Endodermal cell (in vitro differentiated cells): ENCODE results near the gene NASP. TPM values are rescaled to one million over a fixed set of nuclear protein-coding genes. Genes with fewer than 3 reads are reported as not detected.

Source experiments
- DNase-seq: peaks from one replicate; pipeline ENCODE4 v3.0.0-alpha.2; 2017
- H3K27ac ChIP-seq: 2 replicates; pipeline ENCODE4 v1.5.1; 2013; ENCODE audit warnings: mild to moderate bottlenecking, low read depth, low read length, moderate library complexity
- H3K27me3 ChIP-seq: 2 replicates; pipeline ENCODE4 v1.6.1; 2013; ENCODE audit warnings: mild to moderate bottlenecking, low read length, moderate library complexity; ENCODE audit not compliant: insufficient read depth, control insufficient read depth, poor library complexity, severe bottlenecking
- H3K36me3 ChIP-seq: 2 replicates; pipeline ENCODE4 v1.7.0; 2013; ENCODE audit warnings: mild to moderate bottlenecking, low read length, moderate library complexity; ENCODE audit not compliant: control insufficient read depth, insufficient read depth
- H3K4me1 ChIP-seq: one replicate; pipeline ENCODE4 v1.7.0; 2013; ENCODE audit warnings: low read length; ENCODE audit not compliant: control insufficient read depth, insufficient read depth
- H3K4me3 ChIP-seq: 2 replicates; pipeline ENCODE4 v1.5.1; 2013; ENCODE audit warnings: mild to moderate bottlenecking, low read length, moderate library complexity
- H3K9ac ChIP-seq: 2 replicates; pipeline ENCODE4 v1.6.1; 2013; ENCODE audit warnings: mild to moderate bottlenecking, low read length, moderate library complexity; ENCODE audit not compliant: poor library complexity, severe bottlenecking; ENCODE audit errors: extremely low read depth
- H3K9me3 ChIP-seq: 2 replicates; pipeline ENCODE4 v1.6.1; 2013; ENCODE audit warnings: mild to moderate bottlenecking, low read length, moderate library complexity; ENCODE audit not compliant: control insufficient read depth
- H3K27ac Mint-ChIP-seq: 2 replicates; pipeline ENCODE4 v1.8.0; 2020; ENCODE audit warnings: mixed read lengths
- H3K27me3 Mint-ChIP-seq: 2 replicates; pipeline ENCODE4 v1.8.0; 2021; ENCODE audit warnings: mild to moderate bottlenecking, mixed read lengths; ENCODE audit not compliant: insufficient read depth
- H3K36me3 Mint-ChIP-seq: 2 replicates; pipeline ENCODE4 v1.8.0; 2020; ENCODE audit warnings: low read depth, mixed read lengths
- H3K4me1 Mint-ChIP-seq: 2 replicates; pipeline ENCODE4 v1.8.0; 2020; ENCODE audit warnings: mixed read lengths
- H3K4me3 Mint-ChIP-seq: 2 replicates; pipeline ENCODE4 v1.8.0; 2020; ENCODE audit warnings: mild to moderate bottlenecking, moderate library complexity, mixed read lengths
- H3K9me3 Mint-ChIP-seq: 2 replicates; pipeline ENCODE4 v1.8.0; 2020; ENCODE audit warnings: mild to moderate bottlenecking, mixed read lengths
- CTCF ChIP-seq: fragments of 200-600 bp; sonication (generic); conservative IDR thresholded peaks from 2 replicates; pipeline ENCODE4 v1.5.0; 2021; ENCODE audit warnings: antibody characterized with exemption, mild to moderate bottlenecking
- WGBS, 2 experiments: methylation state at CpG; one replicate each; pipeline versions ENCODE4 v1.1.5 to v1.1.7; 2013; ENCODE audit warnings: missing lambda C conversion rate in 2 of 2, mixed read lengths in 1 of 2; ENCODE audit not compliant: insufficient coverage in 1 of 2, insufficient read length in 1 of 2; 5-methylcytosine and 5-hydroxymethylcytosine counted together
- total RNA-seq, 2 donors: library from RNA; stranded (reverse); fragmentation: NEBNext Ultra II Directional in 1 of 2; extraction: Animal tissue kit (Norgen Biotek cat#: 25700) in 1 of 2; gene quantifications; 2 replicates in 1 of 2; 3 replicates in 1 of 2; pipeline ENCODE4 v1.2.1, GENCODE V29; 2021

The NASP gene
- total RNA-seq, 2 donors from 2014 or later, result 368 to 385 TPM

GRCh38 chr1:45607404-45608074 lies 23.7 kb downstream of the NASP start:
- no peak overlapping the region for H3K27ac ChIP-seq
- H3K4me3 ChIP-seq, result no peak overlapping the region
- TF ChIP-seq CTCF, result no peak
- no peaks in the 10 kb centered on the region for H3K4me1 ChIP-seq
- Mint-ChIP-seq H3K36me3 (peaks cover 73% of the 10 kb centered on the region), H3K27ac (no peak overlapping the region), H3K9me3 (no peaks in the 10 kb centered on the region), H3K4me3 (no peak overlapping the region), H3K27me3 (no peaks in the 10 kb centered on the region), H3K4me1 (no peaks in the 10 kb centered on the region)
- peak; percentile 43 for DNase-seq
- H3K27me3 ChIP-seq, result no peaks in the 10 kb centered on the region
- H3K36me3 ChIP-seq, result peaks cover 92% of the 10 kb centered on the region
- WGBS, 2 experiments, result 83% methylated on average over 6 of the region's 6 CpGs
- H3K9ac ChIP-seq, result no peak overlapping the region
- no peaks in the 10 kb centered on the region for H3K9me3 ChIP-seq

- no peak overlapping the region for H3K4me3 ChIP-seq
- Mint-ChIP-seq H3K27me3 (no peaks in the 10 kb centered on the region), H3K4me3 (no peak overlapping the region), H3K4me1 (no peaks in the 10 kb centered on the region), H3K9me3 (no peaks in the 10 kb centered on the region), H3K27ac (no peak overlapping the region), H3K36me3 (peaks cover 78% of the 10 kb centered on the region)
- DNase-seq, result peak; percentile 21
- peaks cover 92% of the 10 kb centered on the region for H3K36me3 ChIP-seq
- WGBS, 2 experiments, result 95 to 97% methylated on average over 3 to 5 of the region's 5 CpGs
- H3K27me3 ChIP-seq, result no peaks in the 10 kb centered on the region
- TF ChIP-seq CTCF, result no peak
- no peak overlapping the region for H3K9ac ChIP-seq
- no peaks in the 10 kb centered on the region for H3K9me3 ChIP-seq
- H3K4me1 ChIP-seq, result no peaks in the 10 kb centered on the region
- H3K27ac ChIP-seq, result no peak overlapping the region
Observed at GRCh38 chr1:45608175-45609156, 24.6 kb downstream of the NASP start.

- H3K36me3 Mint-ChIP-seq, result peaks cover 85% of the 10 kb centered on the region
- H3K27me3 Mint-ChIP-seq, result no peaks in the 10 kb centered on the region
- Histone ChIP-seq H3K27ac (no peak overlapping the region), H3K4me1 (no peaks in the 10 kb centered on the region), H3K27me3 (no peaks in the 10 kb centered on the region), H3K9ac (no peak overlapping the region), H3K36me3 (peaks cover 96% of the 10 kb centered on the region), H3K4me3 (no peak overlapping the region), H3K9me3 (no peaks in the 10 kb centered on the region)
- H3K4me1 Mint-ChIP-seq, result no peaks in the 10 kb centered on the region
- no peaks in the 10 kb centered on the region for H3K9me3 Mint-ChIP-seq
- 95 to 98% methylated on average over 9 to 10 of the region's 10 CpGs for WGBS, 2 experiments
- TF ChIP-seq CTCF, result no peak
- no peak overlapping the region for H3K4me3 Mint-ChIP-seq
- DNase-seq, result peak; percentile 45
- H3K27ac Mint-ChIP-seq, result peak overlapping the region; percentile 53
Observed at GRCh38 chr1:45610589-45611226, 26.9 kb downstream of the NASP start.
